Measurements from ENCODE around the gene SYCE1L. TPM values are rescaled to one million over a fixed set of nuclear protein-coding genes. Genes with fewer than 3 reads are reported as not detected.

Gene SYCE1L
- total and polyA plus RNA-seq, 2 donors: 0.90 to 4.3 TPM

DNA sequence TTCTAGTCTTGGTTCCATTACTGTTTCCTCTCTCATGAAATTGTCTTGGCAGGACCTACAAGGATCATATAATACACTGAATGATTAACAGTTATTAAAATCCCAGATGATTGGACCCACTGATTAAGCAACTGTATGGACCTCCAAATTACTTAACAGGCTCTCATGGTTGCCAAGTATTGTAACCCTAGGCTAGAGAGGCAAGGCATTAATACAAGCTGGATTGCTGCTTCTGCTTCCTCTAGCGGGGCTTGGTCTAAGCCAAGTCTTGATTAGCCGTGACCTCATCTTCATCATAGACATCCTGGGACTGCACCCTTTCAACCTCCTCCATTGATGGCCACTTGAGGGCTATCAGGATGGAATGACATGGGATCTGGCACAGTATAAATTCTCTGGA is 46.9 kb downstream of the SYCE1L start:
- no peak for DNase-seq (ENCODE audit: extremely low spot score)
- no peaks in the 10 kb centered on the region for H3K4me1 ChIP-seq (ENCODE audit: insufficient read depth)
- no peaks in the 10 kb centered on the region for H3K36me3 ChIP-seq (ENCODE audit: insufficient read depth)
- WGBS: 86% methylated on average over 2 of the region's 2 CpGs
- no peak overlapping the region for H3K4me3 ChIP-seq (ENCODE audit: low read depth, low read length)
- H3K27ac ChIP-seq (ENCODE audit: low read depth): no peak overlapping the region

DNA sequence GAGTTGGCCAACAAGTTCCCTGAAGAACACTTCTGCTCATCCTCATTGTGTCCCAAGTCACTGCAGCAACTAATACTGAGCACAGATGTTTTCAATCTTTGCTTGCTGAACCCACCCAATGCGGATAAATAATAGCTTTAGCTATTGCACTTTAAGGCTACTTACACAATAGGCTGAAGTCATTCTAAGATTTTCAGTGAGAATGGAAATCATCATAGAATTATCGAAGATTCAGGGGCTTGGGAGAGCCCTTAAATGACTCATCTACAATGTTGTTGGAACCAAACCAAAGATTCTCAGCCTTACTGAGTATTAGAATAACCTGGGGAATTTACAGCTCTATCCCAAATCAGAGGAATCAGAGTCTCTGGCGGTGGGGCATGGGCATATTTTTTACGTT is 51.2 kb downstream of the SYCE1L start:
- Histone ChIP-seq H3K36me3 (ENCODE audit: insufficient read depth) (no peaks in the 10 kb centered on the region), H3K27ac (ENCODE audit: low read depth) (no peak overlapping the region), H3K4me1 (ENCODE audit: insufficient read depth) (no peaks in the 10 kb centered on the region), H3K4me3 (ENCODE audit: low read depth, low read length) (no peak overlapping the region)
- 65% methylated on average over 4 of the region's 4 CpGs for WGBS
- DNase-seq (ENCODE audit: extremely low spot score): no peak

Other genes starting within 250 kb of the SYCE1L start
- 5.5 TPM for gene MON1B, start 8.2 kb upstream of the SYCE1L start, total RNA-seq
- 24.1 TPM for gene MON1B, start 8.2 kb upstream of the SYCE1L start, polyA plus RNA-seq
- 6.7 TPM for gene ADAMTS18, start 235.6 kb downstream of the SYCE1L start, total RNA-seq
- gene ADAMTS18, start 235.6 kb downstream of the SYCE1L start, polyA plus RNA-seq: 0.06 TPM

Measured in urinary bladder (tissue), 4 donors.